ENCODE results near the gene GJB1. TPM values are rescaled to one million over a fixed set of nuclear protein-coding genes. Genes with fewer than 3 reads are reported as not detected.

GJB1 gene
- total and polyA plus RNA-seq, 2 of the 4 experiments (the other 2 are of a cell fraction) = not detected

DNA sequence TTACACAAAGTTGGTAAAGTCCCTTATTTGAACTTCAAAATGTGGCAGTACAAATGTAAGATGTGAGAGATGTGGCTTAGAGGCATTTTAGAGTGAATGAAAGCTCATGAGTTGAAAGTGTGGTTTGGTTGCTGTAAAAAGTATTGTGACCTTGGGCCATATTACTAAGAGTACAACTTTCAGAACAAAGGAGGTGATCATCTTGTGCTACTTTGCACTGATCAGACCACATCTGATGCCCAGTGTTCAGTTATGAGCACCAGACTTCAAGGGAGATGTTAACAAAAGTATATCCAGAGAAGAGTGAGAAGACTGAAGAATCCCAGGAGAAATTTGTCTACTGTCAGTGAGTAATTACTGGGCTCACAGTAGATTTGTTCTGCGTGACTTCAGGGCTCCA lies 48.2 kb upstream of the GJB1 start:
- no peak overlapping the region for H3K14ac ChIP-seq (replicated peaks; ENCODE audit: low read depth, low read length)
- intact Hi-C loops (cut with micrococcal nuclease) = no loop called here
- no peak overlapping the region for H2AK9ac ChIP-seq (replicated peaks; ENCODE audit: low read depth, low read length, poor library complexity)
- BruUV-seq (replicated peaks) = no TSS peak
- H2BK120ac ChIP-seq (ENCODE audit: low read depth, low read length) = no peak overlapping the region
- H2BK5ac ChIP-seq (ENCODE audit: low read depth, low read length, poor library complexity, severe bottlenecking) = no peak overlapping the region
- H3K27ac ChIP-seq (ENCODE audit: insufficient read depth, low read length) = no peak overlapping the region
- in situ Hi-C loops (cut with MboI; ENCODE audit: low sequenced_read_pairs) = loop anchor here (5.0 kb wide), 1 partner anchor 407 kb away; no protein-coding TSS in a partner anchor
- ATAC-seq (ENCODE audit: low read depth) = no peak
- no peak overlapping the region for H2AK5ac ChIP-seq (ENCODE audit: low read depth, low read length)
- no peaks in the 10 kb centered on the region for H3K9me1 ChIP-seq (ENCODE audit: insufficient read depth, low read length)
- no peak overlapping the region for H2AFZ ChIP-seq (replicated peaks; ENCODE audit: low read length, poor library complexity)
- TF ChIP-seq FOS (IDR thresholded peaks at IDR 0.05; ENCODE audit: low read depth, low read length) (no peak), MAZ (IDR thresholded peaks at IDR 0.05; ENCODE audit: borderline replicate concordance, low read depth, low read length) (no peak), BHLHE40 (IDR thresholded peaks at IDR 0.05; ENCODE audit: low read depth, low read length) (no peak), RAD21 (IDR thresholded peaks at IDR 0.05; ENCODE audit: low read length) (no peak)
- TF ChIP-seq, protein P1, sequence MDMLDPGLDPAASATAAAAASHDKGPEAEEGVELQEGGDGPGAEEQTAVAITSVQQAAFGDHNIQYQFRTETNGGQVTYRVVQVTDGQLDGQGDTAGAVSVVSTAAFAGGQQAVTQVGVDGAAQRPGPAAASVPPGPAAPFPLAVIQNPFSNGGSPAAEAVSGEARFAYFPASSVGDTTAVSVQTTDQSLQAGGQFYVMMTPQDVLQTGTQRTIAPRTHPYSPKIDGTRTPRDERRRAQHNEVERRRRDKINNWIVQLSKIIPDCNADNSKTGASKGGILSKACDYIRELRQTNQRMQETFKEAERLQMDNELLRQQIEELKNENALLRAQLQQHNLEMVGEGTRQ (IDR thresholded peaks at IDR 0.05; ENCODE audit: low read depth, low read length) = no peak
- H4K91ac ChIP-seq (ENCODE audit: insufficient read depth, low read depth, low read length) = no peak overlapping the region
- no peaks in the 10 kb centered on the region for H4K20me1 ChIP-seq (ENCODE audit: insufficient read depth, low read length)
- POLR2A ChIA-PET (ENCODE audit: unreplicated experiment) = no interaction called here
- no peak overlapping the region for H4K5ac ChIP-seq (ENCODE audit: low read depth, low read length)
- no peak overlapping the region for H2BK15ac ChIP-seq (ENCODE audit: low read depth, low read length)
- dilution Hi-C loops (cut with HindIII; ENCODE audit: low sequenced_read_pairs, unreplicated experiment) = no loop called here
- no peak overlapping the region for H2BK20ac ChIP-seq (ENCODE audit: low read depth, low read length)
- H3K4me2 ChIP-seq (ENCODE audit: low read depth, low read length) = no peak overlapping the region
- no peaks in the 10 kb centered on the region for H3K36me3 ChIP-seq (ENCODE audit: control insufficient read depth, insufficient read depth, low read length)
- H3K56ac ChIP-seq (ENCODE audit: extremely low read depth, insufficient read depth, low read length) = no peak overlapping the region
- H3K9ac ChIP-seq (ENCODE audit: low read depth, low read length) = no peak overlapping the region
- CTCF ChIA-PET = no interaction called here
- no peak overlapping the region for H3K4me3 ChIP-seq (ENCODE audit: insufficient read depth, low read depth, low read length)
- no peaks in the 10 kb centered on the region for H3K9me3 ChIP-seq (ENCODE audit: control insufficient read depth, insufficient read depth, low read length)
- H3K4ac ChIP-seq (ENCODE audit: low read depth, low read length) = no peak overlapping the region
- peaks cover 6% of the 10 kb centered on the region for H3K27me3 ChIP-seq (ENCODE audit: control insufficient read depth, insufficient read depth, low read length)
- H4K8ac ChIP-seq (ENCODE audit: low read depth in 2 of 2, low read length in 2 of 2) = no peak overlapping the region
- H3K18ac ChIP-seq (ENCODE audit: low read depth, low read length) = no peak overlapping the region
- H3K4me1 ChIP-seq (ENCODE audit: control insufficient read depth, insufficient read depth, low read length) = no peaks in the 10 kb centered on the region
- no peak for DNase-seq
- H3K23ac ChIP-seq (ENCODE audit: low read depth, low read length) = no peak overlapping the region
- no peaks in the 10 kb centered on the region for H3K79me1 ChIP-seq (ENCODE audit: low read depth in 1 of 2, low read length in 2 of 2)
- no CpG with 5 or more reads among the region's 1 CpG for WGBS, 2 experiments (ENCODE audit: extremely low coverage in 2 of 2, insufficient read length in 1 of 2)

All from IMR-90 (cell line).